HG02678 (cell line): ENCODE measurements around the gene YWHAG.
"Not testable (repeated sequence)": the region's sequence is repeated elsewhere in the genome, so short reads cannot be mapped to it uniquely, and the experiment has no call there.

Source experiments
- ATAC-seq: cut with Tn5 transposase; IDR thresholded peaks from one replicate; pipeline ENCODE4 v1.9.1; 2021; ENCODE audit warnings: mild to moderate bottlenecking, moderate library complexity; ENCODE audit not compliant: unreplicated experiment

Gene YWHAG

GRCh38 chr7:76325811-76326210 is 33.0 kb downstream of the YWHAG start:
- ATAC-seq, result no peak

DNA sequence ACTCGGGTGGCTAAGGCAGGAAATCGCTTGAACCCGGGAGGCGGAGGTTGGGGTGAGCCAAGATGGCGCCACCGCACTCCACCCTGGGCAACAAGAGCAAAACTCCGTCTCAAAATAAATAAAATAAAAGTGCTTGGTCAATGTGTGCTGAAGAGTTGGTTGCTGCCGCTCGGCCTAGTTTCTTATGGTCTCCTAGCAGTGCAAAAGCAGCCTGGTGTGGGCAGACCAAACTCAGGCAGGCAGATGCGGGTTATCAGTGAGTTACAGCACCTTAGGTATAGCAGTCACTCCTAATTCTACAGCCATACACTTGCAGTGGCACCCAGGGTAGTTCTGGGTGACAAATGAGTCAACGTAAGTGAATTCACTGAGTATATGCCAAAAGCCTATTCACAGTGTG is 33.7 kb downstream of the YWHAG start:
- no peak for ATAC-seq

GRCh38 chr7:76318488-76319353 is 40.1 kb downstream of the YWHAG start:
- ATAC-seq, result peak; percentile 40

- peak; percentile 92 for ATAC-seq
Observed at GRCh38 chr7:76317782-76318487, 40.9 kb downstream of the YWHAG start.

DNA sequence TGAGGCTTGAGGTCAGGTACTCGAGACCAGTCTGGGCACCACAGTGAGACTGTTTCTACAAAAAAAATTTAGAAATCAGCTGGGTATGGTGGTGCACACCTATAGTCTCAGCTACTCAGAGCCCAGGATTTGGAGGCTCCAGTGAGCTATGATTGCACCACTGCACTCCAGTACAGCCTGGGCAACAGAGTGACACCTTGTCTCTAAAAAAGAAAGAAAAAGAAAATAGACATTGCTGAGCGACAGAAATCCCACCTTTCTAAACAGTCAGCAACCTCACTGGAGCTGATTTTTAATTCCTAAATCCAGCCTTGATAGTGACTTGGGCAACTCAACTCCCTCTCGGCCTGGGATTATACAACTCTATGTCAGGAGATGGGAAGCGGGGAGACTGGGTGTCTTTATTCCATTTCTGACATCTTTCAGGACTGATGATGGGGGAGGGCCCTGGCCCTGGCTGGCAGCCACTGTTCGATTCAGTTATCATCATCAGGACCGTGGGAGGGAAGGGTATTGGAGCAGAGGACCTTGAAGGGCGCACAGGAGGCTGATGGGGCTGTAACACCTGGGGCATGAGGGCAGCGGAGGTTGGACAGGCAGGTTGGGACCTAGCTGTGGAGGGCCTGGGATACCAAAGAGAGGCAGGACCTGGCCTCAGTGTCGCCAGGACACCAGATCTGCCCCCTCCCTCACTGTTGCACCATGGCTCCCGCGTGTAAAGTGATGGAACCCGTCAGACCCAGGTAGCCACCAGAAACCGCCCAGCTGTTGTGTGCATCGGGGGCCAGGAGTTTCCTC is 41.6 kb downstream of the YWHAG start:
- ATAC-seq, result no peak

- ATAC-seq, result no peak
Observed at GRCh38 chr7:76315364-76315763, 43.4 kb downstream of the YWHAG start.

GRCh38 chr7:76314740-76315139 is 44.1 kb downstream of the YWHAG start:
- not testable (repeated sequence) for ATAC-seq

- ATAC-seq, result peak; percentile 36
Observed at GRCh38 chr7:76314042-76314721, 44.6 kb downstream of the YWHAG start.

GRCh38 chr7:76311838-76312237 is 47.0 kb downstream of the YWHAG start:
- not testable (repeated sequence) for ATAC-seq

GRCh38 chr7:76310102-76310957 is 48.5 kb downstream of the YWHAG start:
- no peak for ATAC-seq

DNA sequence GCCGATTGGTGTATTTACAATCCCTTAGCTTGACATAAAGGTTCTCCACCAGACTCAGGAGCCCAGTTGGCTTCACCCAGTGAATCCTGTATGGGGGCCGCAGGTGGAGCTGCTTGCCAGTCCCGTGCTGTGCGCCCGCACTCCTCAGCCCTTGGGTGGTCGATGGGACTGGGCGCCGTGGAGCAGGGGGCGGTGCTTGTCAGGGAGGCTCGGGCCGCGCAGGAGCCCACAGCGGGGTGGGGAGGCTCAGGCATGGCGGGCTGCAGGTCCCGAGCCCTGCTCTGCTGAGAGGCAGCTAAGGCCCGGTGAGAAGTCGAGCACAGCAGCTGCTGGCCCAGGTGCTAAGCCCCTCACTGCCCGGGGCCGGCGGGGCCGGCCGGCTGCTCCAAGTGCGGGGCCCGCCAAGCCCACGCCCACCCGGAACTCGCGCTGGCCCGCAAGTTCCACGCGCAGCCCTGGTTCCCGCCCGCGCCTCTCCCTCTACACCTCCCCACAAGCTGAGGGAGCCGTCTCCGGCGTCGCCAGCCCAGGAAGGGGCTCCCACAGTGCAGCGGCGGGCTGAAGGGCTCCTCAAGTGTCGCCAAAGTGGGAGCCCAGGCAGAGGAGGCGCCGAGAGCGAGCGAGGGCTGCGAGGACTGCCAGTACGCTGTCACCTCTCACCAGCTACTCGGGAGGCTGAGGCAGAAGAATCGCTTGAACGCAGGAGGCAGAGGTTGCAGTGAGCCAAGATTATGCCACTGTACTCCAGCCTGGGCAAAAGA is 49.3 kb downstream of the YWHAG start:
- not testable (repeated sequence) for ATAC-seq

DNA sequence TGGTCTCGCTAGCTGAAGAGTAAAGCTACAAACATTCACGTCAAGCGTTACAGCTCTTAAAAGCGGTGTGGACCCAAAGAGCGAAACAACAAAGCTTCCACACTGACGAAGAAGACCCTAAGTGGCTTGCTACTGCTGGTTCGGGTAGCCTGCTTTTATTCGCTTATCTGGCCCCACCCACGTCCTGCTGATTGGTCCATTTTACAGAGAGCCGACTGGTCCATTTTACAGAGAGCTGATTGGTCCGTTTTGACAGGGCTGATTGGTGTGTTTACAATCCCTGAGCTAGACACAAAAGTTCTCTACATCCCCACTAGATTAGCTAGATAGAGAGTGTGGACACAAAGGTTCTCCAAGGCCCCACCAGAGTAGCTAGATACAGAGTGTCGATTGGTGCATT is 49.9 kb downstream of the YWHAG start:
- ATAC-seq, result not testable (repeated sequence)

DNA sequence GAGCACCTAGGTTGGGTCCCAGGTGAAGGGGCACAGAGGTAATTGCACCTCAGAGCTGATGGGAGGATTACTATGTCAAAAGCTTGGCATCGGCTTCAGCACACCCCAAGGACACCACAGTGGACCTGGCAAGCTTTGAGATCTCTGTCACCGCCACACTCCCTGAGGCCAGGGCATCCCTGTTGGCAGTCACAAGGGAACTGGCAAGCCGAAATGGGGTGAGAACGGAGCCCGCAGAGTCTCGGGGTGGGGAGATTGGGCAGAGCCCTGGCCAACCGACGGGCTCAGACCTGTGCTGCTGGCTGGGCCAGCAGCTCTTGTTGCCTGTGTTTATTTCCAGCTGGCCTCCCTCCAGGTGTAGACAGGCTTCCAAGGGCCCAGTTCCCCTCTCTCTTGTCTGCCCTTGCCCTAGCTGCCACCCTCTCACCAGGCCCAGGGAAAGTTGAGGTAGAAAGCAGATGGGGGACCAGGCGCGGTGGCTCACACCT is 53.9 kb downstream of the YWHAG start:
- no peak for ATAC-seq

GRCh38 chr7:76303202-76304147 is 55.3 kb downstream of the YWHAG start:
- peak; percentile 40 for ATAC-seq

- peak; percentile 63 for ATAC-seq
Observed at GRCh38 chr7:76302347-76303201, 56.2 kb downstream of the YWHAG start, which contains the start of gene HSPB1. TSS of gene HSPB1 (plus strand) at chr7:76302673. CDS start at chr7:76302713, 40 bp downstream.

GRCh38 chr7:76301000-76301399 is 57.8 kb downstream of the YWHAG start:
- ATAC-seq, result no peak
